GM19455 (cell line): ENCODE data around the gene BCAR3.

Experiments
- ATAC-seq: cut with Tn5 transposase; IDR thresholded peaks from one replicate; pipeline ENCODE4 v1.9.1; 2021; ENCODE audit not compliant: unreplicated experiment

Gene BCAR3

GRCh38 chr1:93579891-93580290, 101.7 kb downstream of the BCAR3 start:
- ATAC-seq, result no peak

GRCh38 chr1:93578911-93579825, 102.5 kb downstream of the BCAR3 start:
- no peak for ATAC-seq

GRCh38 chr1:93578433-93578830, 103.2 kb downstream of the BCAR3 start:
- ATAC-seq, result no peak

- no peak for ATAC-seq
Observed at GRCh38 chr1:93577536-93578432, 103.9 kb downstream of the BCAR3 start.

GRCh38 chr1:93576746-93577145, 104.9 kb downstream of the BCAR3 start:
- ATAC-seq, result no peak

GRCh38 chr1:93576346-93576745, 105.3 kb downstream of the BCAR3 start:
- no peak for ATAC-seq

GRCh38 chr1:93575621-93576284, 105.9 kb downstream of the BCAR3 start:
- no peak for ATAC-seq

GRCh38 chr1:93574991-93575390, 106.6 kb downstream of the BCAR3 start:
- no peak for ATAC-seq

GRCh38 chr1:93574511-93574910, 107.1 kb downstream of the BCAR3 start:
- no peak for ATAC-seq

GRCh38 chr1:93573940-93574469, 107.6 kb downstream of the BCAR3 start:
- no peak for ATAC-seq

- ATAC-seq, result no peak
Observed at GRCh38 chr1:93571623-93572310, 109.9 kb downstream of the BCAR3 start.

- no peak for ATAC-seq
Observed at GRCh38 chr1:93569489-93569888, 112.1 kb downstream of the BCAR3 start.

- ATAC-seq, result no peak
Observed at GRCh38 chr1:93567255-93567918, 114.2 kb downstream of the BCAR3 start.

- ATAC-seq, result no peak
Observed at GRCh38 chr1:93566227-93566626, 115.4 kb downstream of the BCAR3 start.

GRCh38 chr1:93565496-93566206, 116.0 kb downstream of the BCAR3 start:
- no peak for ATAC-seq

GRCh38 chr1:93559695-93560094, 121.9 kb downstream of the BCAR3 start:
- ATAC-seq, result no peak

- no peak for ATAC-seq
Observed at GRCh38 chr1:93559045-93559444, 122.6 kb downstream of the BCAR3 start.

GRCh38 chr1:93556291-93556690, 125.3 kb downstream of the BCAR3 start:
- ATAC-seq, result no peak
